GM21423 (cell line): ENCODE data around the gene COL27A1.

Source experiments
- ATAC-seq: cut with Tn5 transposase; IDR thresholded peaks from one replicate; pipeline ENCODE4 v1.9.1; 2021; ENCODE audit warnings: mild to moderate bottlenecking, moderate library complexity; ENCODE audit not compliant: unreplicated experiment

Gene COL27A1

DNA sequence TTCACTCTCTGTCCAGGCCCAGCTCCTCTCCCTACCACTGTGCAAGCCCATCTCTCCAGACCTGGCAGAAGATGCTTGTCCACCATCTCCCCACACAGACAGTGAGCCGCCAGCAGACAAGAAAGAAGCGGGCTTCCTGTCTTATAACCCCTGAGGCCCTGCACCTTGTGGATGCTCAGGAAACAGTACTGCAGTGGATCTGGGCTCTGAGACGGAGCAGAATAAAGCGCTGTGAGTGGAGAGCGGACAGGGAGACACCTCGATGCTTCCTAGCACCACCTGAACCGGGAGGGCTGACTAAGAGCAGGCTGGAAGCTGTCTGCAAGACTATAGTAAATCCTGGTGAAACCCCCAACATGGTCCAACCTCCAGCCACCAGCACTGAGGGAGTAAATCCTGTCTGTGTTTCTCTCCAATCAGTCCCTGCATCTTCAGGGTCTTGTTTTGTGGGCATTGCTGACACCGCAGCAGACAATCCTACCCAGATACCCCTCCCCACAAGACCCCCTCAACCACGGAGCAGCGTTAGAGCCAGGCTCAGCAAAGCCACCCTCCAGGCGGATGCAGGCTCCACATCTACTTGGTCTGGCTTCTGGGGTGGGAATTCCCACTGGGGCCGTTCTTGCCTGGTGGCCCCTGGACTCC, 193.0 kb downstream of the COL27A1 start:
- no peak for ATAC-seq

DNA sequence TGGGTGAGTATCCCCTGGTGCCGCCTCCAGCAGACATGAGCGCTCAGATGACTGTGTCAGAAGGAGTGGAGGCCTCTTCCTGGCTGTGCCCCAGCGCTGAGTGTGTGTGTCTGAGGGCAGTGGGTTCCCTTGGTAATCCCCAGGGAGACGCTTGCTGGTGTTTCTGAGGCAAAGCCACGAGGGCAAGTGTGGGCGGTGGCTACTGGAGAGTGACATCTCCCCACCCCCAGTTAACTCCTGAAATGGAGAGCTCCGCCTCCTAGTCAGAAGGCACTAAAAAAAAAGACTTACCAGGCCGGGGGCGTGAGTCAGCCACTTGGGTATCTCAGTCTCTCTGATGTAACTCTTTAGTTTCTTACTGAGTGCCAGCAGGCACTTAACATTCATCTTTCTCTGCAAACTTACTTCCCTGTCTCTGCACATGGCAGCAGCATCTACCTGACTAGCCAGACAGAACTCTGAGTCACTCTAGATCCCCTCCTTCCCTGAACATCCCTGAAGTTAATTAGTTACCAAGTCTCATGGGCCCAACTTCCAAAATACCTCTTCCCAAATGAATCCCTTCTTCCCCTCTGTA, 193.7 kb downstream of the COL27A1 start:
- ATAC-seq: peak; percentile 94

DNA sequence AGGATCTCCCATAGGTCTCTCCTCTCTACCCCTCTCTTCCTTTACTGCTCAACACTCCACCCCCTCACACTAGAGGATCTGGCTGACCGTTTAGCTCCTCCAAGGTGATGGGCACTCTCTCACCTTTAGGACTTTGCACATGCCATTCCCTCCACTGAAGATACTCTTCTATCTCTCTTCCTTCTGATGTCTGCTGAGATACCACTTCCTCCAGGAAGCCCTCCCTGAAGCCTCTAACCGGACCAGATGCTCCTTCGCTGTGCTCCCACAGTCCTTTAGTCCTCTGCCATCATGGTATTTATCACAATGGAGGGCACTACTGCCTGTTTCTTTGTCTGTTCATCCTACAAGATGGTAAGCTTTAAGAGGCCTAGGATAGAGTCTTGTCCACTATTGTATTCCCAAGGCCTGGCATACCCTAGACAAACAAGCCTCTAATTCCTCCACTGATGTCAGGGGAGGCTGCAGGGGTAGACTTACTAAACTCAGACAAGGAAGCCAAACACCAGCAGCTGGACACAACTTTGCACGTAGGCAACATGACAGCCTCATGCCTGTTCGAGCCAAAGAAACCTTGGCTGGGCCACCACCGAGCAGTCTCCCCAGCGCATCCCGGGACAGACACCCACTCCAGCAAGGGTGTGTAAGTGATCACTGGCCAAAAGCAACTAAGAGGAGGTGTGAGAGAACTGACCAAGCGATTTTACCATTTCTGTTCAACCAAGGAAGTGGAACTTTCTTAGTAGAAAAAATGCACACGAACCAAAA, 194.6 kb downstream of the COL27A1 start:
- ATAC-seq: no peak

DNA sequence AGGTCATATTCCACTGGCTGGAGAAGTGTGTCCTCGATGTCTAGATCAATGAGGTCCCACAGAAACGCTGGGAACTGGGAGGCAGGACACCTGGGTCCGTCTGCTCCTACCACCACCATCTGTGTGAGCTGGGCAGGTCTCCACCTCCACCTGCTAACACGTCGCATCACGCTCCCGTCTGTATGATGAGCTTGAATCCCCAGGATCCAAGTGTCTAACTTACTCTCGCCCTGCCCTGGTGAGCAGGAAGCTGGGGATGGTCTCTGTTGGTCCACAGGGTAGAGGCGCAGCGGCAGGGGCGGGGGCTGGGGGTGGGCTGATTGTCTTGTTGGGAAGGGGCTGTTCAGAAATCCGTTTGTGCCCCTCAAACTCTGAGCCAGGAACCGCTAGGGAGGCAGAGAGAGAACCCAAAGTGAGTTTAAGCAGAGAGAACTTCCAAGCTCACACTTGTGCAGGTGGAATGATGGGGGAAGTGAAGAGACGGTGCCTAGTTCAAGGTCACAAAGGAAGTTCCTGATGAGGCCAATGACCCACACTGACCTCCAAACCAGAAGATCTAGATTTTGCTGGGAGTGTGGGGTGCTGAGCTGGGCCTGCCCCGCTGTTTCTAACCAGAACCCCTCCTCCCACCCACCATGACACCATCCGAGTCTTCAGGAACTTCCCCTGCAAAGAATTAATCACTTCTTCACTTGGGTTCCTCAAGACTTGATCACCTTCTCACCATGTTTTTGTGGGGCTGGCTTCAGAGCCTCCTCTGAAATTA, 195.5 kb downstream of the COL27A1 start:
- no peak for ATAC-seq

DNA sequence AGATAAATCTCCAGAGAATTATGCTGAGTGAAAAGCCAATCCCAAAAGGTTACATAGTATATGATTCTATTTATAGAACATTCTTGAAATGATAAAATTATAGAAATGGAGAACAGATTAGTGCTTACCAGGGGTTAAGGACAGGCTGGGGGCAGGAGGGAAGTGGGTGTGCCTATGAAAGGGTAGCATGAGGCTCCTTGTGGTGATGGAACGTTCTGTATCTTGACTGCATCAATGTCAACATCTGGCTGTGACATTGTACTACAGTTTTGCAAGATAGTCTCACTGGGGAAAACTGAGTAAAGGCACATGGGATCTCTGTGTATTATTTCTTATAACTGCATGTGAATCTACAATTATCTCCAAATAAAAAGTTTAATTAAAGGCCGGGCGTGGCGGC, 196.6 kb downstream of the COL27A1 start:
- no peak for ATAC-seq

DNA sequence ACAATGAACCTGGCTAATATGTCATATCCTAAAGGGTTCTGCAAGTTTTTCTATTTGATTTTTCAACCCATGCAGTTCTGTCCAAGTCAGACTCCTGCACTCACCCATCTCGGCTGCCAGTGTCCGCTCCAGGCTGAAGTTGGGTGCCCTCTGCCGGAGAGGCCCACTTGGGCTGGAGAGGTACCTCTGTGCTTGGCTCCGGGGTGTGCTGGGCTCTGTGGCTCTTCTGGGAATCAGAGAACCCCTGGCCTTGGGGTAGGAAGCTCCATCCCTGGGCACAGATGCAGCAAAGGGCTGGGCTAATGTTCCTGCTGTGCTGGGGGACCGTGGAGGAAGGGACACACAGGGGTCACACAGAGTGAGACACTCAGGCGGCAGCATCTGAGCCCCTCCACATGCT, 200.5 kb downstream of the COL27A1 start:
- no peak for ATAC-seq

DNA sequence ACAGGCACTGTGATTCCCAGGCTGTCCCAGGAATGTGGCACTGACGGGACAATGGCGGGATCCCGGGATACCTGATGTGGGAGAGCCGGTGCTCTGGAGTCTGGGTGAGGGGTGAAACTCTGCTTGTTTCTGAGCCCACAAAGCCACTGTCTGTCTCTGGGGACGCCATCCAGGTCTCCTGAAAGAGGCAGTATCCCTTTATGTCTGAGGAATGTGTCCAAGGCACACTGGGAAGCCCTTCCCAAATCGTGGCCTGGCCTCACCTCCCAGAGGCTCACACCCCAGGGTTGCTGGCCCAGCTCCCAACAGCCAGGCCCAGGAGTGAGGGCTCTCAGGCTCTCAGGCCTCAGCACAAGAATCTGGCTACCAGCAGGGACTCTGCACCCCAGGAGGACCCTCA, 201.5 kb downstream of the COL27A1 start:
- no peak for ATAC-seq

DNA sequence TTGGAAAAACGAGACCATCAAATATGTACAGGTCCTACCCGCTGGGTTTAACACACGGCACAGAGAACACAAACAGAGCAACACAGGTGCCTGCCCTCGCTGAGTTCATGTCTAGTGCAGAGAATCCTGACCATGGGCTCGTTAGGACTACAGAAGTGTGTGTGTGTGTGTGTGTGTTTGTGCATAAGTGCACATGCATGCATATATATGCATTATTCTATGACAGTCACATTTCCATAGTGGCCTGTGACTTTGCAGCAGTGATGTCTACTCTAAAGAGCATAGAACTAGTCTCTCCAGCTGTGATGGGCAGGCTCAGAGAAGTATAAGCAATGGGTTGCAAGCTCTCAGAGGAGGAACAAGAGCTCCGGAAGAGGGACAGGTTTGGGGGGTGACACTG, 202.0 kb downstream of the COL27A1 start:
- no peak for ATAC-seq

DNA sequence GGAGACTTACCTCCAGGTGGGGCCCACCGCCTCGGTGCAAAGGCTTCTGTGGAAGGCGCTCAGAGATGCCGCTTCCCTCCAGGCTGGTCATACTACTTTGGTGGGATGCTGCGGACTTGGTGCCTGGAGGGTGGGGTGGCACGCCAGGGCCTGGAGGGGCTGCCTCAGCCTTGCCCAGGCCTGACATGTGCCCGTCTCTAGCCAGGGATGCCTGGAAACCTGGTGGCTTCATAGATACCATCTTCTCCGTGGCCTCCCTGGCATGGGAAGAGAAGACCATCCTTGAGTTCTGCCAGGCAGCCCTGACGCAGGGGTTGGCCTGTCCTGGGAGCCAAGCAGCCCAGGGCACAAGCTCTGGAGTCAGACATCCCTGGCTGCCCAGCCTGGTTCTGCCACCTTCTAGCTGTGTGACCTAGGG, 202.6 kb downstream of the COL27A1 start:
- ATAC-seq: no peak

DNA sequence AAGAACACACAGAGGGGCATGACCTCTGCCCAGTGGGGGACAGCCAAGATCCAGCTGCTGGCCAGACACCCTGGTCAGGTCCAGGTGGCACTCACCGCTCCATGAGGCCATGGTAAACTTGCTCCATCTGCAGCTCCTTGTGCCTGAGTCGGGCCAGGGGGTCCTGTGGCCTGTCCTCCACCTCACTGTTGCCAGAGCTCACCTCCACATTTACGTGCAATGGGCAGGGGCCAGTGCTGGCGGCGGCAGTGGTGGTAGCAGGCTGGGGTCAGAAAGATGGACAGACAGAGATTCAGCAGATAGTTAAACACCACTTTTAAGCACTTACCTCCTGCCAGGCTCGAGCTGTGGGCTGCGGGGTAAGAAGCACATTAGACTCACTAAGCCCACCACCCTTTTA, 204.5 kb downstream of the COL27A1 start:
- ATAC-seq: no peak

DNA sequence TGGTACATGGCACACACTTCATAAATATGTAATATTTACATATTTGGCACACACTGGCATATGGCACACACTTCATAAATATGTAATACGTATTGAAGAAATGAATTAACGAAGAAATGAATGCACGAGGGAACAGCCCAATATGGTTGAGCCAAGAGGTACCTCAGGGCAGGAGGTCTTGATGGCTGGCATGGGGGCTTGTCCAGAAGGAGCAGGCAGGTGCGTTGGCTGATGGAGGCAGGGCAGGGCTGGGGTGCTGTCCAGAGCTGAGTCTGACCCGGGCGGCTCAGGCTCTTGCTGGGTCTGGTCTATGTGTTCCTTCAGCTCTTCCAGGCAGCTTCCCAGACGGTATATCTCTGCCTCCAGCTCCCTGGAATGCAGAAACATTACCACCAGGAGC, 206.2 kb downstream of the COL27A1 start:
- ATAC-seq: no peak
